ENCODE data around the gene HDDC2. TPM values are rescaled to one million over a fixed set of nuclear protein-coding genes. Genes with fewer than 3 reads are reported as not detected.

HDDC2 gene
- total RNA-seq, 1 experiment from 2014 or later, result 55.2 TPM

DNA sequence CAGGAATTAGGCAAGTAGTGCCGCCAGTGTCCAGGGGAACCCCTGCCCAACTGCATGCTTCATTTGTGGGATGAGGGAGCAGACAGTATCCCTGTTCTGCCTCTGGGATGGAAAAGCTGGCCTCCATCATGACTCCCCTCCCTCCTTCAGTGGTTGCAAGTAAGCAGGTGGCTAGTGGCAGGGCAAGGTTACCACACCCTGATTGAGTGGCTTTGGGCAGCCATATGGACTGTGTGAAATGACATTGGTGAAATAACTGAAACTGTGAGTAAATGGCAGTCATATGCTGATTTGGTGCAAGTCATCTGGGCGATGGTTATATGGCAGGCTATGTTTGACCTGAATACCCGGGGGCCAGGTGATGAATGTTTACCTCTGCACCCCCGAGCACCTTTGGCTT lies 33.0 kb downstream of the HDDC2 start:
- H3K4me3 ChIP-seq, result no peak overlapping the region
- H3K4me1 ChIP-seq (replicated peaks; ENCODE audit: insufficient read depth), result peaks cover 9% of the 10 kb centered on the region
- DNase-seq, result no peak
- H4K20me1 ChIP-seq (ENCODE audit: insufficient read depth), result no peaks in the 10 kb centered on the region
- H3K79me2 ChIP-seq (ENCODE audit: low read depth), result no peaks in the 10 kb centered on the region
- TF ChIP-seq EZH2 (IDR thresholded peaks at IDR 0.05; ENCODE audit: low read depth) (no peak), CTCF (conservative IDR thresholded peaks at IDR 0.05) (no peak)
- no peak overlapping the region for H3K27ac ChIP-seq
- no TSS peak for BruUV-seq (replicated peaks)
- intact Hi-C loops (cut with micrococcal nuclease; ENCODE audit: unreplicated experiment), result no loop called here
- H3K27me3 ChIP-seq (ENCODE audit: insufficient read depth, low read depth), result no peaks in the 10 kb centered on the region
- H3K36me3 ChIP-seq (ENCODE audit: low read depth), result peaks cover 9% of the 10 kb centered on the region; the same call in 1 of the 2 replicates
- H2AFZ ChIP-seq, result no peak overlapping the region
- ChIA-PET POLR2A (ENCODE audit: unreplicated experiment) (no interaction called here), CTCF (no interaction called here)
- no peak overlapping the region for H3K4me2 ChIP-seq
- H3K9me2 ChIP-seq (ENCODE audit: insufficient read depth), result no peaks in the 10 kb centered on the region
- H3F3A ChIP-seq (ENCODE audit: insufficient read depth, low read depth), result peaks cover 5% of the 10 kb centered on the region; the same call in 1 of the 2 replicates
- H3K9me3 ChIP-seq (ENCODE audit: insufficient read depth, low read depth), result no peaks in the 10 kb centered on the region

GRCh38 chr6:125267806-125268523 lies 33.8 kb downstream of the HDDC2 start:
- Histone ChIP-seq H3K4me2 (no peak overlapping the region), H3K79me2 (ENCODE audit: low read depth) (no peaks in the 10 kb centered on the region), H2AFZ (no peak overlapping the region), H3K9me3 (ENCODE audit: insufficient read depth, low read depth) (no peaks in the 10 kb centered on the region), H3F3A (ENCODE audit: insufficient read depth, low read depth) (no peaks in the 10 kb centered on the region), H3K4me3 (no peak overlapping the region), H3K27me3 (ENCODE audit: insufficient read depth, low read depth) (no peaks in the 10 kb centered on the region), H3K27ac (no peak overlapping the region), H4K20me1 (ENCODE audit: insufficient read depth) (no peaks in the 10 kb centered on the region), H3K9me2 (ENCODE audit: insufficient read depth) (no peaks in the 10 kb centered on the region), H3K36me3 (ENCODE audit: low read depth) (peaks cover 15% of the 10 kb centered on the region; the same call in 1 of the 2 replicates), H3K4me1 (replicated peaks; ENCODE audit: insufficient read depth) (peaks cover under 1% of the 10 kb centered on the region; the same call in 1 of the 2 replicates)
- ChIA-PET POLR2A (ENCODE audit: unreplicated experiment) (no interaction called here), CTCF (interaction anchor here (1.3 kb wide), 1 partner anchor 76 kb away, joined by 7 read pairs; no protein-coding TSS in a partner anchor)
- no TSS peak for BruUV-seq (replicated peaks)
- intact Hi-C loops (cut with micrococcal nuclease; ENCODE audit: unreplicated experiment), result no loop called here
- TF ChIP-seq EZH2 (IDR thresholded peaks at IDR 0.05; ENCODE audit: low read depth), result no peak
- no peak for TF ChIP-seq CTCF (conservative IDR thresholded peaks at IDR 0.05)
- no peak for DNase-seq

DNA sequence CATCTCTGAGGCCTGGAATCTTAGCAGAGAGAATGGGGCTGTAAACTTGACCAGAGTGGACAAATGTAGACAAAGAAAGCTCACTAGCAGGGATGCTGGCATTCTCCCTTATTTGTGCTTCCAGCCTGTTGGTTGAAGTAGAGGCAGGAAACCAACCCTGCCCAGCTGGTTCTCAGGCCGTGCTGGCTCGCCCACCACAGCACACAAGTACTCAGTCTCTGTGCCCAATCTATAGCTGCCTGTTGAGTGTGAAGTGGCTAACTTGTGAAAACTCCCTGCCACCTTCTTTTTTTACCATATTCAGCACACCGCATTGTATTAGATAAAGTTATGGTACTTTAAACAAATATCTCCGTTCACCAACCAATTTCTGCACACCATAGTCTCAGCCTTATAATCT lies 37.3 kb downstream of the HDDC2 start:
- no TSS peak for BruUV-seq (replicated peaks)
- no peaks in the 10 kb centered on the region; the same call in 1 of the 2 replicates for H3K9me2 ChIP-seq (ENCODE audit: insufficient read depth)
- H3K27ac ChIP-seq, result no peak overlapping the region
- H3F3A ChIP-seq (ENCODE audit: insufficient read depth, low read depth), result peaks cover 4% of the 10 kb centered on the region; the same call in 1 of the 2 replicates
- H3K4me3 ChIP-seq, result no peak overlapping the region
- no peak for DNase-seq
- H3K4me2 ChIP-seq, result no peak overlapping the region
- H2AFZ ChIP-seq, result no peak overlapping the region
- TF ChIP-seq CTCF (conservative IDR thresholded peaks at IDR 0.05), result no peak
- TF ChIP-seq EZH2 (IDR thresholded peaks at IDR 0.05; ENCODE audit: low read depth), result no peak
- no peaks in the 10 kb centered on the region for H4K20me1 ChIP-seq (ENCODE audit: insufficient read depth)
- no peaks in the 10 kb centered on the region for H3K79me2 ChIP-seq (ENCODE audit: low read depth)
- H3K9me3 ChIP-seq (ENCODE audit: insufficient read depth, low read depth), result no peaks in the 10 kb centered on the region
- POLR2A ChIA-PET (ENCODE audit: unreplicated experiment), result interaction anchor here (0.6 to 0.7 kb wide), 2 partner anchors 13 to 347 kb away, joined by 8 to 9 read pairs; no protein-coding TSS in a partner anchor
- H3K4me1 ChIP-seq (replicated peaks; ENCODE audit: insufficient read depth), result no peaks in the 10 kb centered on the region
- intact Hi-C loops (cut with micrococcal nuclease; ENCODE audit: unreplicated experiment), result no loop called here
- CTCF ChIA-PET, result interaction anchor here (0.6 kb wide), 1 partner anchor 1500 kb away, joined by 9 read pairs; no protein-coding TSS in a partner anchor
- peaks cover 15% of the 10 kb centered on the region; the same call in 1 of the 2 replicates for H3K36me3 ChIP-seq (ENCODE audit: low read depth)
- H3K27me3 ChIP-seq (ENCODE audit: insufficient read depth, low read depth), result no peaks in the 10 kb centered on the region

All from PC-9 (cell line).